ENCODE data around the gene SPTB.

SPTB gene

DNA sequence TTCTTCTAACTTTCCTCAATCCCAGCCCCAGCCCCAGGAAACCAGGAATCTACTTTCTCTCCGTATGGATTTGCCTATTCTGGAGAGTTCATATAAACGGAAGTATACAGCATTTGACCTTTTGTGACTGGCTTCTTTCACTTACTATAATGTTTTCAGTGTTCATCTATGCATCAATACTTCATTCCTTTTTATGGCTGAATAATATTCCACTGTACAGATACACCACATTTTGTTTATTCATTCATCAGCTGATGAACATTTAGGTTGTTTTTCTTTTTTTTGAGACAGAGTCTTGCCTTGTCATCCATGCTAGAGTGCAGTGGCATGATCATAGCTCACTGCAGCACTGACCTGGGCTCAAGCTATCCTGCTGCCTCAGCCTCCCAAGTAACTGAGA is 179.4 kb downstream of the SPTB start:
- no peak overlapping the region for H3K4me3 ChIP-seq (ENCODE audit: low read depth, low read length)
- no peak for TF ChIP-seq ZNF292 (tag by site-specific recombination; IDR thresholded peaks at IDR 0.05; ENCODE audit: borderline replicate concordance, low read depth)
- TF ChIP-seq ZNF146 (tag by site-specific recombination; IDR thresholded peaks at IDR 0.05), result peak; percentile 95
- H3K9me3 ChIP-seq (ENCODE audit: control insufficient read depth, insufficient read depth, low read depth, low read length), result no peaks in the 10 kb centered on the region
- peaks cover 26% of the 10 kb centered on the region for H3K4me1 ChIP-seq (ENCODE audit: control insufficient read depth, insufficient read depth, low read length)
- H3K27ac ChIP-seq (ENCODE audit: extremely low read depth, low read depth, low read length), result no peak overlapping the region
- ChIA-PET POLR2A (interaction anchor here (0.7 kb wide), 1 partner anchor 279 kb away, joined by 3 read pairs; no protein-coding TSS in a partner anchor), CTCF (no interaction called here)
- no peaks in the 10 kb centered on the region for H3K36me3 ChIP-seq (ENCODE audit: control insufficient read depth in 2 of 2, insufficient read depth in 1 of 2, low read length in 2 of 2)

DNA sequence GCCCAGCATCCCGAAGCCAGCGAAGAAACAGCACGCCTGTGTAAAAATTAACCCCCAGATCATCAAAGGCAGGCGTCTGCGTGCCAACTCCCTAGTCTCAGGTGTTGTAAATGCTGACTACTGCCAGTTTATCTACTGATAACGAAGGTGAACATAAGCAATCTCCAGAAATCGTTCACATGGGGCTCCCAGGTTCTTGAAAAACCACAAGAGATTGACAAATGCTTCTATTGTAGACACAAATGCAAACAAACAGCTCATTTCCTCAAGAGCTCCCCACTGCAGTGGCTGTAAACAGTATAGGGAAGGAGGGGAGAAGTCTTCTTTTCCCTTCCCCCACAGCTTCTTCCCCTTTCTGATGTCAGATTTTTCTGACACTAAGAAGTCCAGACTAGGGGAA is 180.8 kb downstream of the SPTB start:
- Histone ChIP-seq H3K27ac (ENCODE audit: extremely low read depth, low read depth, low read length) (peak overlapping the region; percentile 31; the same call in 1 of the 2 replicates), H3K36me3 (ENCODE audit: control insufficient read depth in 2 of 2, insufficient read depth in 1 of 2, low read length in 2 of 2) (no peaks in the 10 kb centered on the region), H3K9me3 (ENCODE audit: control insufficient read depth, insufficient read depth, low read depth, low read length) (no peaks in the 10 kb centered on the region), H3K4me1 (ENCODE audit: control insufficient read depth, insufficient read depth, low read length) (peaks cover 23% of the 10 kb centered on the region), H3K4me3 (ENCODE audit: low read depth, low read length) (no peak overlapping the region)
- CTCF ChIA-PET, result interaction anchor here (0.6 to 3.2 kb wide), 6 partner anchors 26 to 193 kb away, joined by 3 to 10 read pairs (median 6); no protein-coding TSS in a partner anchor
- POLR2A ChIA-PET, result interaction anchor here (1.4 kb wide), 1 partner anchor 27 kb away, joined by 4 read pairs; no protein-coding TSS in a partner anchor
- no peak for TF ChIP-seq ZNF707 (tag by site-specific recombination; IDR thresholded peaks at IDR 0.05)
- peak; percentile 33; the same call in 1 of the 2 replicates for TF ChIP-seq GLIS1 (tag by site-specific recombination; IDR thresholded peaks at IDR 0.05)
- 0 out of 2 replicates have a peak, but pooled peaks have one; percentile 30 for TF ChIP-seq ZXDB (tag by site-specific recombination; IDR thresholded peaks at IDR 0.05)
- TF ChIP-seq, protein P1, sequence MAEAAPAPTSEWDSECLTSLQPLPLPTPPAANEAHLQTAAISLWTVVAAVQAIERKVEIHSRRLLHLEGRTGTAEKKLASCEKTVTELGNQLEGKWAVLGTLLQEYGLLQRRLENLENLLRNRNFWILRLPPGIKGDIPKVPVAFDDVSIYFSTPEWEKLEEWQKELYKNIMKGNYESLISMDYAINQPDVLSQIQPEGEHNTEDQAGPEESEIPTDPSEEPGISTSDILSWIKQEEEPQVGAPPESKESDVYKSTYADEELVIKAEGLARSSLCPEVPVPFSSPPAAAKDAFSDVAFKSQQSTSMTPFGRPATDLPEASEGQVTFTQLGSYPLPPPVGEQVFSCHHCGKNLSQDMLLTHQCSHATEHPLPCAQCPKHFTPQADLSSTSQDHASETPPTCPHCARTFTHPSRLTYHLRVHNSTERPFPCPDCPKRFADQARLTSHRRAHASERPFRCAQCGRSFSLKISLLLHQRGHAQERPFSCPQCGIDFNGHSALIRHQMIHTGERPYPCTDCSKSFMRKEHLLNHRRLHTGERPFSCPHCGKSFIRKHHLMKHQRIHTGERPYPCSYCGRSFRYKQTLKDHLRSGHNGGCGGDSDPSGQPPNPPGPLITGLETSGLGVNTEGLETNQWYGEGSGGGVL (tag by site-specific recombination; IDR thresholded peaks at IDR 0.05), result peak; percentile 56
- no peak for TF ChIP-seq HOXA7 (CRISPR knock-in tag; IDR thresholded peaks at IDR 0.05; ENCODE audit: borderline replicate concordance)
- TF ChIP-seq, protein P2, sequence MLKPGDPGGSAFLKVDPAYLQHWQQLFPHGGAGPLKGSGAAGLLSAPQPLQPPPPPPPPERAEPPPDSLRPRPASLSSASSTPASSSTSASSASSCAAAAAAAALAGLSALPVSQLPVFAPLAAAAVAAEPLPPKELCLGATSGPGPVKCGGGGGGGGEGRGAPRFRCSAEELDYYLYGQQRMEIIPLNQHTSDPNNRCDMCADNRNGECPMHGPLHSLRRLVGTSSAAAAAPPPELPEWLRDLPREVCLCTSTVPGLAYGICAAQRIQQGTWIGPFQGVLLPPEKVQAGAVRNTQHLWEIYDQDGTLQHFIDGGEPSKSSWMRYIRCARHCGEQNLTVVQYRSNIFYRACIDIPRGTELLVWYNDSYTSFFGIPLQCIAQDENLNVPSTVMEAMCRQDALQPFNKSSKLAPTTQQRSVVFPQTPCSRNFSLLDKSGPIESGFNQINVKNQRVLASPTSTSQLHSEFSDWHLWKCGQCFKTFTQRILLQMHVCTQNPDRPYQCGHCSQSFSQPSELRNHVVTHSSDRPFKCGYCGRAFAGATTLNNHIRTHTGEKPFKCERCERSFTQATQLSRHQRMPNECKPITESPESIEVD (tag by site-specific recombination; IDR thresholded peaks at IDR 0.05), result peak; percentile 58
- no peak for TF ChIP-seq ZNF239 (tag by site-specific recombination; IDR thresholded peaks at IDR 0.05)
- no peak for TF ChIP-seq ZNF133 (tag by site-specific recombination; IDR thresholded peaks at IDR 0.05)
- TF ChIP-seq ZNF362 (tag by site-specific recombination; IDR thresholded peaks at IDR 0.05), result no peak
- TF ChIP-seq ZSCAN4 (tag by site-specific recombination; IDR thresholded peaks at IDR 0.05), result no peak
- TF ChIP-seq ZIC2 (tag by site-specific recombination; IDR thresholded peaks at IDR 0.05), result peak; percentile 53
- TF ChIP-seq OSR2 (tag by site-specific recombination; IDR thresholded peaks at IDR 0.05), result peak; percentile 87
- 0 out of 2 replicates have a peak, but pooled peaks have one; percentile 3 for TF ChIP-seq ZBTB20 (tag by site-specific recombination; IDR thresholded peaks at IDR 0.05)
- peak; percentile 76; the same call in 1 of the 2 replicates for TF ChIP-seq TCF7L2 (IDR thresholded peaks at IDR 0.05; ENCODE audit: borderline replicate concordance, low read depth, low read length)
- no peak for TF ChIP-seq ZNF23 (tag by site-specific recombination; IDR thresholded peaks at IDR 0.05; ENCODE audit: borderline replicate concordance)
- TF ChIP-seq MZF1 (tag by site-specific recombination; IDR thresholded peaks at IDR 0.05; ENCODE audit: borderline replicate concordance), result peak; percentile 46; the same call in 1 of the 2 replicates

Data from HEK293 (cell line).